Left renal pelvis (tissue), 4 donors: Measurements from ENCODE around the gene GAS2L2. TPM values are rescaled to one million over a fixed set of nuclear protein-coding genes. Genes with fewer than 3 reads are reported as not detected.
"Not testable (repeated sequence)": the region's sequence is repeated elsewhere in the genome, so short reads cannot be mapped to it uniquely, and the experiment has no call there.

Source experiments
- DNase-seq, 4 donors: peaks; one replicate each; pipeline ENCODE4 v3.0.0-alpha.2; 2013; ENCODE audit warnings: low read depth in 4 of 4, low spot score in 3 of 4
- polyA plus RNA-seq, 4 donors: library from polyadenylated mRNA; unstranded; fragments of 120-200 nt; gene quantifications; one replicate each; pipeline ENCODE4 v1.2.1, GENCODE V29; 2013; ENCODE audit not compliant: insufficient read length in 4 of 4

The GAS2L2 gene
- polyA plus RNA-seq, 4 donors: 0.10 to 0.12 TPM; not detected in 2

- DNase-seq: no peak
Measured at GRCh38 chr17:35773679-35774425, 20.8 kb upstream of the GAS2L2 start.

- no peak for DNase-seq
Measured at GRCh38 chr17:35773129-35773528, 20.1 kb upstream of the GAS2L2 start.

- no peak for DNase-seq
Measured at GRCh38 chr17:35769895-35770486, 17.0 kb upstream of the GAS2L2 start.

GRCh38 chr17:35768797-35769196 is 15.8 kb upstream of the GAS2L2 start:
- DNase-seq: no peak

GRCh38 chr17:35766903-35767510 is 14.0 kb upstream of the GAS2L2 start:
- no peak for DNase-seq

GRCh38 chr17:35766489-35766877 is 13.4 kb upstream of the GAS2L2 start:
- DNase-seq: no peak

- DNase-seq: no peak
Measured at GRCh38 chr17:35765756-35766488, 12.9 kb upstream of the GAS2L2 start.

- no peak for DNase-seq
Measured at GRCh38 chr17:35765086-35765710, 12.2 kb upstream of the GAS2L2 start.

GRCh38 chr17:35764123-35764991 is 11.3 kb upstream of the GAS2L2 start:
- DNase-seq: peak; percentile 69 to 82 (median 80)

GRCh38 chr17:35763767-35764122 is 10.7 kb upstream of the GAS2L2 start:
- no peak for DNase-seq

GRCh38 chr17:35761601-35762000 is 8.6 kb upstream of the GAS2L2 start:
- no peak for DNase-seq

GRCh38 chr17:35760587-35760986 is 7.5 kb upstream of the GAS2L2 start, which contains the start of gene C17orf50:
TSS of gene C17orf50 (plus strand) at chr17:35760887. CDS start at chr17:35760942, 55 bp downstream.
- no peak for DNase-seq

GRCh38 chr17:35757243-35757642 is 4.2 kb upstream of the GAS2L2 start:
- no peak for DNase-seq

GRCh38 chr17:35752471-35752870 is 568 bp downstream of the GAS2L2 start:
- DNase-seq: no peak

GRCh38 chr17:35751541-35751940 is 1.5 kb downstream of the GAS2L2 start:
- not testable (repeated sequence) for DNase-seq

- no peak for DNase-seq
Measured at GRCh38 chr17:35750526-35751395, 2.3 kb downstream of the GAS2L2 start.

- DNase-seq: no peak
Measured at GRCh38 chr17:35749560-35750412, 3.3 kb downstream of the GAS2L2 start.

GRCh38 chr17:35748979-35749378 is 4.1 kb downstream of the GAS2L2 start:
- no peak for DNase-seq
